H1 (cell line): ENCODE data around the gene RND2. TPM values are rescaled to one million over a fixed set of nuclear protein-coding genes. Genes with fewer than 3 reads are reported as not detected.

Source experiments
- CTCF ChIA-PET: fragments of 300-600 bp; sonication (Branson Sonifier 250); formaldehyde crosslinking; loops from one replicate; lab custom pipeline; 2021; ENCODE audit not compliant: partially characterized antibody; lab: Charles Lee
- POLR2A ChIA-PET: fragments of 300-600 bp; sonication (Branson Sonifier 250); formaldehyde crosslinking; loops from one replicate; lab custom pipeline; 2021; ENCODE audit warnings: inconsistent platforms; ENCODE audit not compliant: partially characterized antibody; lab: Charles Lee
- DNase-seq, 2 experiments: peaks; one replicate each; pipeline versions ENCODE4 v3.0.0 to v3.0.0-alpha.2; 2010 to 2022; ENCODE audit warnings: low spot score in 2 of 2, low read depth in 1 of 2, mixed read lengths in 1 of 2
- FAIRE-seq: peaks from 2 replicates; lab custom pipeline; 2011; peaks lifted over from hg19 to GRCh38; lab: Jason Lieb, UNC
- H2AFZ ChIP-seq: 2 replicates; pipeline ENCODE4 v1.8.1; 2012; ENCODE audit warnings: low read length, inconsistent platforms
- H2AK5ac ChIP-seq: 2 replicates; pipeline ENCODE4 v1.6.1; 2013; ENCODE audit warnings: low read depth, low read length
- H2BK120ac ChIP-seq: replicated peaks from 2 replicates; pipeline ENCODE3; 2013; ENCODE audit warnings: low read depth, low read length, inconsistent platforms
- H2BK12ac ChIP-seq: 2 replicates; pipeline ENCODE4 v1.6.1; 2013; ENCODE audit warnings: low read depth, low read length
- H2BK15ac ChIP-seq: 2 replicates; pipeline ENCODE4 v1.6.1; 2013; ENCODE audit warnings: low read length
- H2BK20ac ChIP-seq: 2 replicates; pipeline ENCODE4 v1.6.1; 2013; ENCODE audit warnings: low read length
- H2BK5ac ChIP-seq: 2 replicates; pipeline ENCODE4 v1.6.1; 2013; ENCODE audit warnings: low read depth, low read length
- H3K14ac ChIP-seq: 2 replicates; pipeline ENCODE4 v1.6.1; 2013; ENCODE audit warnings: inconsistent platforms; ENCODE audit not compliant: insufficient read length
- H3K18ac ChIP-seq: 2 replicates; pipeline ENCODE4 v1.6.1; 2013; ENCODE audit warnings: low read length; ENCODE audit errors: extremely low read depth
- H3K23ac ChIP-seq: 2 replicates; pipeline ENCODE4 v1.6.1; 2013; ENCODE audit warnings: inconsistent platforms; ENCODE audit not compliant: insufficient read length
- H3K23me2 ChIP-seq: 2 replicates; pipeline ENCODE4 v1.6.1; 2013; ENCODE audit warnings: low read depth, low read length
- H3K27ac ChIP-seq: 2 replicates; pipeline ENCODE4 v1.6.1; 2011; ENCODE audit warnings: low read depth, low read length, inconsistent platforms
- H3K27me3 ChIP-seq, 4 experiments: replicated peaks in 1 of 4; 1 replicate in 1 of 4; 2 replicates in 3 of 4; pipeline versions ENCODE4 v1.6.1 to v1.8.1; 2011 to 2013; ENCODE audit warnings: low read length in 3 of 4, mild to moderate bottlenecking in 3 of 4, inconsistent platforms in 2 of 4, mixed read lengths in 2 of 4, moderate library complexity in 1 of 4; ENCODE audit not compliant: control insufficient read depth in 3 of 4, insufficient read depth in 3 of 4; ENCODE audit errors: extremely low read depth in 1 of 4
- H3K36me3 ChIP-seq, 4 experiments: 2 replicates each; pipeline versions ENCODE4 v1.6.1 to v1.8.1; 2011 to 2013; ENCODE audit warnings: mild to moderate bottlenecking in 4 of 4, low read length in 3 of 4, moderate library complexity in 2 of 4, control low read depth in 1 of 4, inconsistent platforms in 1 of 4; ENCODE audit not compliant: insufficient read depth in 4 of 4, control insufficient read depth in 2 of 4
- H3K4ac ChIP-seq: replicated peaks from 2 replicates; pipeline ENCODE3; 2013; ENCODE audit warnings: low read length, low read depth, mixed read lengths, inconsistent platforms; ENCODE audit not compliant: insufficient read length
- H3K4me1 ChIP-seq, 4 experiments: replicated peaks in 1 of 4; 1 replicate in 1 of 4; 2 replicates in 3 of 4; pipeline versions ENCODE4 v1.6.1 to v1.8.1; 2011 to 2013; ENCODE audit warnings: low read length in 3 of 4, inconsistent platforms in 2 of 4, mixed read lengths in 1 of 4; ENCODE audit not compliant: insufficient read depth in 4 of 4, control insufficient read depth in 3 of 4
- H3K4me2 ChIP-seq, 2 experiments: 2 replicates each; pipeline versions ENCODE4 v1.6.1 to v1.8.1; 2011 to 2013; ENCODE audit warnings: low read depth in 2 of 2, low read length in 2 of 2, control low read depth in 1 of 2, inconsistent platforms in 1 of 2, mild to moderate bottlenecking in 1 of 2; ENCODE audit not compliant: insufficient read depth in 1 of 2
- H3K4me3 ChIP-seq, 4 experiments: fragments of 200-600, 300-600 bp in 1 of 4; sonication (generic), shearing (Covaris generic), sonication (Bioruptor Twin) in 1 of 4; 2 replicates each; pipeline versions ENCODE4 v1.5.1 to v1.8.1; 2011 to 2016; ENCODE audit warnings: low read length in 4 of 4, low read depth in 3 of 4, control low read depth in 2 of 4, inconsistent platforms in 2 of 4, mild to moderate bottlenecking in 2 of 4, mixed read lengths in 1 of 4, moderate library complexity in 1 of 4; ENCODE audit not compliant: insufficient read depth in 2 of 4; ENCODE audit errors: extremely low read depth in 1 of 4
- H3K56ac ChIP-seq: replicated peaks from 2 replicates; pipeline ENCODE3; 2013; ENCODE audit warnings: low read depth, mild to moderate bottlenecking, mixed read lengths, low read length, inconsistent platforms; ENCODE audit not compliant: insufficient read length
- H3K79me1 ChIP-seq: 2 replicates; pipeline ENCODE4 v1.6.1; 2013; ENCODE audit warnings: low read depth, low read length, control low read depth
- H3K79me2 ChIP-seq, 2 experiments: 2 replicates each; pipeline versions ENCODE4 v1.6.1 to v1.8.1; 2012 to 2013; ENCODE audit warnings: low read length in 2 of 2, mild to moderate bottlenecking in 2 of 2, inconsistent platforms in 1 of 2; ENCODE audit not compliant: insufficient read depth in 2 of 2, control insufficient read depth in 1 of 2
- H3K9ac ChIP-seq, 4 experiments: replicated peaks in 1 of 4; 1 replicate in 1 of 4; 2 replicates in 3 of 4; pipeline versions ENCODE4 v1.6.1 to v1.8.1; 2011 to 2013; ENCODE audit warnings: low read depth in 3 of 4, low read length in 3 of 4, control low read depth in 2 of 4, mild to moderate bottlenecking in 2 of 4, moderate library complexity in 2 of 4, inconsistent platforms in 1 of 4; ENCODE audit errors: extremely low read depth in 1 of 4
- H3K9me3 ChIP-seq, 2 experiments: 2 replicates each; pipeline versions ENCODE4 v1.6.1 to v1.8.1; 2012 to 2013; ENCODE audit warnings: mild to moderate bottlenecking in 2 of 2, moderate library complexity in 2 of 2, control low read depth in 1 of 2, inconsistent platforms in 1 of 2, low read depth in 1 of 2, low read length in 1 of 2, mixed read lengths in 1 of 2; ENCODE audit not compliant: insufficient read depth in 2 of 2
- H4K20me1 ChIP-seq, 2 experiments: replicated peaks in 1 of 2; 2 replicates each; pipeline versions ENCODE3 to v1.8.1; 2011 to 2013; ENCODE audit warnings: inconsistent platforms in 2 of 2, low read length in 2 of 2, mild to moderate bottlenecking in 1 of 2; ENCODE audit not compliant: insufficient read depth in 2 of 2, control insufficient read depth in 1 of 2
- H4K5ac ChIP-seq: 2 replicates; pipeline ENCODE4 v1.6.1; 2013; ENCODE audit warnings: low read length, low read depth, mixed read lengths, inconsistent platforms; ENCODE audit not compliant: insufficient read length
- H4K8ac ChIP-seq: 2 replicates; pipeline ENCODE4 v1.8.0; 2013; ENCODE audit warnings: mild to moderate bottlenecking, moderate library complexity, low read length, inconsistent platforms; ENCODE audit not compliant: insufficient read depth; ENCODE audit errors: extremely low read depth
- H4K91ac ChIP-seq: replicated peaks from 2 replicates; pipeline ENCODE3; 2013; ENCODE audit warnings: low read length, mixed read lengths, inconsistent platforms; ENCODE audit not compliant: insufficient read length
- ASH2L ChIP-seq: fragments of 200-600, 300-600 bp; sonication (generic); IDR thresholded peaks from one replicate; pipeline ENCODE4 v1.7.1; 2017; ENCODE audit warnings: low read length
- CBX8 ChIP-seq: fragments of 300-800, 300-1000 bp; sonication (generic); IDR thresholded peaks from 2 replicates; pipeline ENCODE4 v1.7.1; 2016; ENCODE audit warnings: low read depth, low read length, borderline replicate concordance
- CHD2 ChIP-seq: IDR thresholded peaks from 2 replicates; pipeline ENCODE4 v1.6.1; 2012; ENCODE audit warnings: low read length, improper control_type of control experiment
- GABPA ChIP-seq: IDR thresholded peaks from 2 replicates; pipeline ENCODE4 v1.6.1; 2011; ENCODE audit warnings: mild to moderate bottlenecking, low read length, moderate library complexity, borderline replicate concordance; ENCODE audit not compliant: insufficient read depth
- JUN ChIP-seq: IDR thresholded peaks from 2 replicates; pipeline ENCODE4 v1.6.1; 2011; ENCODE audit warnings: low read depth, mild to moderate bottlenecking, improper control_type of control experiment, low read length
- JUND ChIP-seq: IDR thresholded peaks from 2 replicates; pipeline ENCODE4 v1.6.1; 2011; ENCODE audit warnings: mild to moderate bottlenecking, improper control_type of control experiment, low read length
- POLR2A ChIP-seq, 2 experiments: IDR thresholded peaks; 1 replicate in 1 of 2; 2 replicates in 1 of 2; pipeline ENCODE4 v1.6.1; 2011; ENCODE audit warnings: low read depth in 2 of 2, low read length in 2 of 2, mild to moderate bottlenecking in 2 of 2; ENCODE audit errors: control extremely low read depth in 1 of 2
- POU5F1 ChIP-seq: IDR thresholded peaks from 2 replicates; pipeline ENCODE4 v1.6.1; 2011; ENCODE audit warnings: low read depth, mild to moderate bottlenecking, low read length, moderate library complexity
- RNF2 ChIP-seq: fragments of 200-900, 300-1000 bp; sonication (generic); IDR thresholded peaks from 2 replicates; pipeline ENCODE4 v1.7.1; 2016; ENCODE audit warnings: borderline replicate concordance, low read depth, mild to moderate bottlenecking, antibody characterized with exemption, low read length; ENCODE audit not compliant: poor library complexity, severe bottlenecking; ENCODE audit errors: missing control alignments
- SP1 ChIP-seq: IDR thresholded peaks from 2 replicates; pipeline ENCODE4 v1.6.1; 2011; ENCODE audit warnings: low read depth, low read length
- SUZ12 ChIP-seq: fragments of 200-600 bp; sonication (generic); IDR thresholded peaks from 2 replicates; pipeline ENCODE4 v1.6.1; 2012; ENCODE audit warnings: mild to moderate bottlenecking, inconsistent platforms, low read length, moderate library complexity, mixed read lengths
- TBP ChIP-seq: IDR thresholded peaks from 2 replicates; pipeline ENCODE4 v1.6.1; 2011; ENCODE audit warnings: low read depth, low read length, improper control_type of control experiment
- TCF12 ChIP-seq: IDR thresholded peaks from 2 replicates; pipeline ENCODE4 v1.6.1; 2011; ENCODE audit warnings: low read depth, mild to moderate bottlenecking, low read length
- polyA plus RNA-seq, 7 experiments: library from polyadenylated mRNA; depleted of rRNA in 3 of 7; stranded (reverse) in 5 of 7; unstranded in 2 of 7; fragments of >200 nt in 5 of 7; fragments of 200-250 nt in 2 of 7; gene quantifications; 1 replicate in 5 of 7; 2 replicates in 1 of 7; 4 replicates in 1 of 7; pipeline versions ENCODE4 v1.2.1 to v1.2.3, GENCODE V29; 2011 to 2013; ENCODE audit warnings: missing spikeins in 2 of 7, mixed read lengths in 2 of 7
- total RNA-seq: library from RNA; stranded (reverse); fragmentation: NEBNext Ultra II Directional; extraction: Animal tissue kit (Norgen Biotek cat#: 25700); gene quantifications from 2 replicates; pipeline ENCODE4 v1.2.1, GENCODE V29; 2021
- TF ChIP-seq, protein P1 (sequence below): IDR thresholded peaks from 2 replicates; pipeline ENCODE4 v1.6.1; 2012; ENCODE audit warnings: low read length, inconsistent platforms

RND2 gene
- total and polyA plus RNA-seq, 2 of the 8 experiments (the other 6 are each of a cell fraction or from before 2014, with no cell fraction given) = 51.3 to 61.4 TPM

DNA sequence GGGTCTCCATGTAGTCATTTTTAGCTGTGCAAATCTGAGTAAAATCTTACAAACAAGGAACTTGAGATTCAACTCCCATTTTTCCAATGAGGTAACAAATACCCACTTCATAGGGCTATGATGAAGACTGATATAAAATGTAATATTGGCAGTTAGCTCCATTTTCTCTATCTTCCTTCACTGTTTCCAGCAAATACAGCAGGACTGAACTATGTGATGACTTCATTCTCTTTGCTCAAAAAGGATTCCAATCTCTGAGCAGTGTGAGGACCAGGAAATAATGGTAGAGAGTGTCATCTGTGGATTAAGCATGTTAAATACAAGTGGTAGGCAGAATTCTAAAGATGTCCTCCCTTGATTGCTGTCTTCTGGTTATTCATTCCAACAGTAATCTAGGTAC is 18.3 kb downstream of the RND2 start:
- Histone ChIP-seq H3K4ac (no peak overlapping the region), H3K27ac (no peak overlapping the region), H3K79me2 (no peaks in the 10 kb centered on the region), H2BK120ac (no peak overlapping the region), H3K9me3 (no peaks in the 10 kb centered on the region), H2BK20ac (no peak overlapping the region), H2BK12ac (no peak overlapping the region), H3K18ac (no peak overlapping the region), H3K23me2 (no peaks in the 10 kb centered on the region), H3K14ac (no peak overlapping the region), H3K23ac (no peak overlapping the region), H4K20me1 (no peaks in the 10 kb centered on the region), H3K4me2 (peak overlapping the region in 1 of 2 experiments; percentile 60; a peak in 1 of 4 replicates), H3K4me1 (peaks cover 1 to 32% (median 22%) of the 10 kb centered on the region in 4 experiments), H4K8ac (no peak overlapping the region), H3K27me3 (no peaks in the 10 kb centered on the region), H2BK5ac (0 out of 2 replicates have a peak overlapping the region, but pooled peaks have one; percentile 40), H3K4me3 (no peak overlapping the region), H2BK15ac (no peak overlapping the region), H4K5ac (no peak overlapping the region), H3K9ac (no peak overlapping the region), H3K79me1 (no peaks in the 10 kb centered on the region), H3K56ac (no peak overlapping the region), H3K36me3 (peaks cover 0 to 4% (median 0%) of the 10 kb centered on the region in 4 experiments; a peak in 3 of 8 replicates), H4K91ac (no peak overlapping the region), H2AK5ac (no peak overlapping the region), H2AFZ (no peak overlapping the region)
- POLR2A ChIA-PET = interaction anchor here (1.0 to 5.6 kb wide), 7 partner anchors 9 to 272 kb away, joined by 3 to 61 read pairs (median 8); partner anchors contain the start of genes RND2, RPL27 and VAT1
- CTCF ChIA-PET = interaction anchor here (0.9 to 3.7 kb wide), 9 partner anchors 8 to 39 kb away, joined by 3 to 21 read pairs (median 3); partner anchors contain the start of gene IFI35
- no peak for DNase-seq
- FAIRE-seq = no peak
- no peak for TF ChIP-seq JUND
- no peak for TF ChIP-seq CHD2
- TF ChIP-seq POU5F1 = no peak
- TF ChIP-seq, protein P1, sequence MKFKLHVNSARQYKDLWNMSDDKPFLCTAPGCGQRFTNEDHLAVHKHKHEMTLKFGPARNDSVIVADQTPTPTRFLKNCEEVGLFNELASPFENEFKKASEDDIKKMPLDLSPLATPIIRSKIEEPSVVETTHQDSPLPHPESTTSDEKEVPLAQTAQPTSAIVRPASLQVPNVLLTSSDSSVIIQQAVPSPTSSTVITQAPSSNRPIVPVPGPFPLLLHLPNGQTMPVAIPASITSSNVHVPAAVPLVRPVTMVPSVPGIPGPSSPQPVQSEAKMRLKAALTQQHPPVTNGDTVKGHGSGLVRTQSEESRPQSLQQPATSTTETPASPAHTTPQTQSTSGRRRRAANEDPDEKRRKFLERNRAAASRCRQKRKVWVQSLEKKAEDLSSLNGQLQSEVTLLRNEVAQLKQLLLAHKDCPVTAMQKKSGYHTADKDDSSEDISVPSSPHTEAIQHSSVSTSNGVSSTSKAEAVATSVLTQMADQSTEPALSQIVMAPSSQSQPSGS = no peak
- TF ChIP-seq GABPA = no peak
- no peak for TF ChIP-seq TCF12
- TF ChIP-seq SP1 = no peak
- no peak for TF ChIP-seq POLR2A (IDR thresholded peaks at IDR 0.05; ENCODE audit: control extremely low read depth in 1 of 2, low read depth in 2 of 2, low read length in 2 of 2)
- TF ChIP-seq JUN = no peak
- no peak for TF ChIP-seq TBP
- TF ChIP-seq CBX8 = no peak
- no peak for TF ChIP-seq SUZ12
- no peak for TF ChIP-seq ASH2L
- no peak for TF ChIP-seq RNF2
